ENCODE data around the gene PPWD1. TPM values are rescaled to one million over a fixed set of nuclear protein-coding genes. Genes with fewer than 3 reads are reported as not detected.
"Not testable (repeated sequence)": the region's sequence is repeated elsewhere in the genome, so short reads cannot be mapped to it uniquely, and the experiment has no call there.

The PPWD1 gene
- total and polyA plus RNA-seq, 12 donors: 15.3 to 181 (median 28.4) TPM

DNA sequence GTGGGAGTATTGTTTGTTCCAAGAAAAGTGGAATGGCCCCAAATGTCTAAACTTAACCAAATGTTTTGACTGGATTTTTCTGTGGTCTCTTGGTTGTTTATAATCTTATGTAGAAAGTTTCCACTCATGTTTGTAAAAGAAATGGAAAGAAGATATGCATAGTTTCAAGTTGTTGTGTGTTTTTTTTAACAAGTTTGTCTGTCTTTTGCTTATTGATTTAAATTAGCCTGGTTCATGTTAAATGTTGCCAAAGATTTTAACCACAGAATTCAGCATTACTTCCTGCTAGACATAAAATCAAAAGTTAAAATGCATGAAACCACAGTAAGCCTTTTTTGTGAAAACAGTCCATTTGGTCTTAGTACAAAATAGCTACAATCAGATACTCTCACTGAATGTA lies 14.0 kb downstream of the PPWD1 start:
- Histone ChIP-seq H3K36me3 (replicated peaks in 1 of 2) (peaks cover 0 to 40% of the 10 kb centered on the region in 2 donors), H3K27ac (no peak overlapping the region), H3K4me3 (no peak overlapping the region), H3K4me1 (replicated peaks in 1 of 2) (peaks cover 0 to 2% of the 10 kb centered on the region in 2 donors), H3K9me3 (replicated peaks in 1 of 3) (no peaks in the 10 kb centered on the region), H3K27me3 (no peaks in the 10 kb centered on the region)
- no peak for DNase-seq
- intact Hi-C loops (cut with DNase I): no loop called here
- TF ChIP-seq CTCF (IDR thresholded peaks at IDR 0.05) (no peak), POLR2A (IDR thresholded peaks at IDR 0.05) (no peak)

- H3K27ac ChIP-seq: no peak overlapping the region
- intact Hi-C loops (cut with DNase I): no loop called here
- WGBS, 4 donors: 91 to 96% (median 95%) methylated on average over 2 of the region's 2 CpGs
- TF ChIP-seq POLR2A (IDR thresholded peaks at IDR 0.05): no peak
- TF ChIP-seq CTCF (IDR thresholded peaks at IDR 0.05): no peak
- no peak overlapping the region for H3K4me3 ChIP-seq
- no peaks in the 10 kb centered on the region for H3K9me3 ChIP-seq (replicated peaks in 1 of 3)
- DNase-seq: no peak
- no peaks in the 10 kb centered on the region for H3K4me1 ChIP-seq (replicated peaks in 1 of 2)
- peaks cover 0 to 69% of the 10 kb centered on the region in 2 donors for H3K36me3 ChIP-seq (replicated peaks in 1 of 2)
- no peaks in the 10 kb centered on the region for H3K27me3 ChIP-seq
These were observed 25.6 kb downstream of the PPWD1 start for GRCh38 chr5:65588694-65589093.

GRCh38 chr5:65601761-65602160 lies 38.7 kb downstream of the PPWD1 start:
- DNase-seq; intact Hi-C loops (cut with DNase I): not testable (repeated sequence)
- 96 to 100% (median 98%) methylated on average over 1 of the region's 1 CpG for WGBS, 4 donors

GRCh38 chr5:65611524-65611923 lies 48.4 kb downstream of the PPWD1 start:
- no peak overlapping the region for H3K4me3 ChIP-seq
- no peaks in the 10 kb centered on the region for H3K4me1 ChIP-seq (replicated peaks in 1 of 2)
- peaks cover 0 to 62% of the 10 kb centered on the region in 2 donors for H3K36me3 ChIP-seq (replicated peaks in 1 of 2)
- no peak for DNase-seq
- WGBS, 4 donors: 84 to 92% (median 89%) methylated on average over 3 of the region's 3 CpGs
- H3K27ac ChIP-seq: no peak overlapping the region
- no peak for TF ChIP-seq POLR2A (IDR thresholded peaks at IDR 0.05)
- TF ChIP-seq CTCF (IDR thresholded peaks at IDR 0.05): no peak
- H3K27me3 ChIP-seq: no peaks in the 10 kb centered on the region
- intact Hi-C loops (cut with DNase I): no loop called here
- H3K9me3 ChIP-seq (replicated peaks in 1 of 3): no peaks in the 10 kb centered on the region

More at GRCh38 chr5:65601761-65602160, 38.7 kb downstream of the PPWD1 start:
- not testable (repeated sequence) for H3K4me1 ChIP-seq (replicated peaks in 1 of 2); H3K27ac ChIP-seq; H3K9me3 ChIP-seq (replicated peaks in 1 of 3); H3K4me3 ChIP-seq; H3K27me3 ChIP-seq
- peaks cover 0 to 28% of the 10 kb centered on the region in 2 donors for H3K36me3 ChIP-seq (replicated peaks in 1 of 2)

GRCh38 chr5:65612298-65612907 lies 49.3 kb downstream of the PPWD1 start:
- DNase-seq: no peak
- Histone ChIP-seq H3K27ac (no peak overlapping the region), H3K27me3 (no peaks in the 10 kb centered on the region), H3K36me3 (replicated peaks in 1 of 2) (peaks cover 0 to 59% of the 10 kb centered on the region in 2 donors), H3K9me3 (replicated peaks in 1 of 3) (no peaks in the 10 kb centered on the region), H3K4me3 (no peak overlapping the region), H3K4me1 (replicated peaks in 1 of 2) (no peaks in the 10 kb centered on the region)
- 85 to 94% (median 89%) methylated on average over 4 of the region's 4 CpGs for WGBS, 4 donors
- TF ChIP-seq POLR2A (IDR thresholded peaks at IDR 0.05) (no peak), CTCF (IDR thresholded peaks at IDR 0.05) (no peak)
- intact Hi-C loops (cut with DNase I): no loop called here

Measured in adrenal gland (tissue), 12 donors.